ENCODE data around the gene ASF1B. TPM values are rescaled to one million over a fixed set of nuclear protein-coding genes. Genes with fewer than 3 reads are reported as not detected.
"Not testable (repeated sequence)": the region's sequence is repeated elsewhere in the genome, so short reads cannot be mapped to it uniquely, and the experiment has no call there.

ASF1B gene
- total RNA-seq, 1 experiment from 2014 or later, result 38.4 TPM

- H3K9me3 Mint-ChIP-seq, result no peaks in the 10 kb centered on the region
These were observed 10.4 kb upstream of the ASF1B start for GRCh38 chr19:14146789-14147216.

GRCh38 chr19:14146169-14146568 lies 9.8 kb upstream of the ASF1B start:
- H3K27me3 Mint-ChIP-seq (ENCODE audit: low read depth); H3K27ac Mint-ChIP-seq; H3K36me3 Mint-ChIP-seq; H3K9me3 Mint-ChIP-seq; DNase-seq (ENCODE audit: low spot score); ATAC-seq; POLR2A ChIA-PET; H3K4me3 Mint-ChIP-seq: not testable (repeated sequence)
- CTCF ChIA-PET, result interaction anchor here (1.1 to 4.7 kb wide), 3 partner anchors 9 to 326 kb away, joined by 3 to 52 read pairs (median 3); partner anchors contain the start of gene ASF1B
- peaks cover 27% of the 10 kb centered on the region for H3K4me1 Mint-ChIP-seq

More at GRCh38 chr19:14146789-14147216, 10.4 kb upstream of the ASF1B start:
- Mint-ChIP-seq H3K27me3 (ENCODE audit: low read depth) (no peaks in the 10 kb centered on the region; the same call in 1 of the 2 replicates), H3K4me3 (no peak overlapping the region), H3K4me1 (peaks cover 27% of the 10 kb centered on the region), H3K27ac (peak overlapping the region; percentile 4; the same call in 1 of the 2 replicates), H3K36me3 (peaks cover 2% of the 10 kb centered on the region; the same call in 1 of the 2 replicates)
- no peak for ATAC-seq
- TF ChIP-seq GABPB1 (CRISPR knock-in tag; IDR thresholded peaks at IDR 0.05) (0 out of 2 replicates have a peak, but pooled peaks have one; percentile 33), ZNF232 (CRISPR knock-in tag; IDR thresholded peaks at IDR 0.05) (no peak)
- ChIA-PET POLR2A (no interaction called here), CTCF (interaction anchor here (1.1 to 4.7 kb wide), 5 partner anchors 10 to 326 kb away, joined by 3 to 52 read pairs (median 10); partner anchors contain the start of gene ASF1B)
- DNase-seq (ENCODE audit: low spot score), result no peak

GRCh38 chr19:14145381-14145780 lies 9.0 kb upstream of the ASF1B start:
- H3K4me1 Mint-ChIP-seq, result peaks cover 27% of the 10 kb centered on the region
- no peak overlapping the region for H3K4me3 Mint-ChIP-seq
- no peaks in the 10 kb centered on the region for H3K36me3 Mint-ChIP-seq
- DNase-seq (ENCODE audit: low spot score), result no peak
- no peaks in the 10 kb centered on the region; the same call in 1 of the 2 replicates for H3K27me3 Mint-ChIP-seq (ENCODE audit: low read depth)
- no peaks in the 10 kb centered on the region for H3K9me3 Mint-ChIP-seq
- no peak for TF ChIP-seq MLX (CRISPR knock-in tag; IDR thresholded peaks at IDR 0.05)
- TF ChIP-seq CREB1 (CRISPR knock-in tag; IDR thresholded peaks at IDR 0.05), result no peak
- H3K27ac Mint-ChIP-seq, result no peak overlapping the region
- ATAC-seq, result no peak
- ChIA-PET POLR2A (no interaction called here), CTCF (interaction anchor here (1.3 to 4.7 kb wide), 3 partner anchors 8 to 206 kb away, joined by 3 to 52 read pairs (median 8); partner anchors contain the start of gene ASF1B)

- no peak overlapping the region for H3K27ac Mint-ChIP-seq
- ChIA-PET CTCF (interaction anchor here (0.7 to 1.7 kb wide), 3 partner anchors 46 to 338 kb away, joined by 3 to 14 read pairs (median 5); no protein-coding TSS in a partner anchor), POLR2A (no interaction called here)
- no peaks in the 10 kb centered on the region; the same call in 1 of the 2 replicates for H3K27me3 Mint-ChIP-seq (ENCODE audit: low read depth)
- H3K4me3 Mint-ChIP-seq, result no peak overlapping the region
- H3K4me1 Mint-ChIP-seq, result peaks cover 9% of the 10 kb centered on the region; the same call in 1 of the 2 replicates
- H3K36me3 Mint-ChIP-seq, result no peaks in the 10 kb centered on the region
- no peaks in the 10 kb centered on the region for H3K9me3 Mint-ChIP-seq
- ATAC-seq (no peak), DNase-seq (ENCODE audit: low spot score) (no peak)
- TF ChIP-seq ERG (CRISPR knock-in tag; IDR thresholded peaks at IDR 0.05), result no peak
- TF ChIP-seq AFF4 (CRISPR knock-in tag; IDR thresholded peaks at IDR 0.05; ENCODE audit: borderline replicate concordance), result no peak
- no peak for TF ChIP-seq E2F1 (CRISPR knock-in tag; IDR thresholded peaks at IDR 0.05)
- no peak for TF ChIP-seq GABPB1 (CRISPR knock-in tag; IDR thresholded peaks at IDR 0.05)
- no peak for TF ChIP-seq GTF2I (CRISPR knock-in tag; conservative IDR thresholded peaks at IDR 0.05)
- no peak for TF ChIP-seq MXD4 (CRISPR knock-in tag; IDR thresholded peaks at IDR 0.05; ENCODE audit: borderline replicate concordance)
- no peak for TF ChIP-seq AR (CRISPR knock-in tag; IDR thresholded peaks at IDR 0.05)
- TF ChIP-seq FOXK1 (CRISPR knock-in tag; IDR thresholded peaks at IDR 0.05), result no peak
- TF ChIP-seq ZNF317 (CRISPR knock-in tag; IDR thresholded peaks at IDR 0.05; ENCODE audit: borderline replicate concordance, low read depth), result no peak
- no peak for TF ChIP-seq NFE2L1 (CRISPR knock-in tag; IDR thresholded peaks at IDR 0.05)
- no peak for TF ChIP-seq CREB1 (CRISPR knock-in tag; IDR thresholded peaks at IDR 0.05)
- no peak for TF ChIP-seq JUN (CRISPR knock-in tag; IDR thresholded peaks at IDR 0.05)
- TF ChIP-seq EMX1 (CRISPR knock-in tag; IDR thresholded peaks at IDR 0.05), result no peak
- no peak for TF ChIP-seq MAX (CRISPR knock-in tag; IDR thresholded peaks at IDR 0.05)
These were observed 6.1 kb upstream of the ASF1B start for GRCh38 chr19:14142262-14143190.

Measured in WTC11 (cell line).